Ovary (tissue), 3 donors: ENCODE measurements around the gene FOXL2.

ENCODE experiments used
- CTCF ChIP-seq, 3 donors: fragments of 450-650 bp in 2 of 3; fragments of 200-600 bp in 1 of 3; IDR thresholded peaks; one replicate each; pipeline versions ENCODE4 v1.5.1 to v1.8.0; 2016 to 2022; ENCODE audit warnings: antibody characterized with exemption in 3 of 3, mild to moderate bottlenecking in 1 of 3
- EP300 ChIP-seq: sonication (generic); formaldehyde crosslinking; IDR thresholded peaks from one replicate; pipeline ENCODE4 v1.6.1; 2017; ENCODE audit warnings: antibody characterized with exemption
- donor health status: DM: no; HTN: no; CAD: no.

- TF ChIP-seq CTCF (IDR thresholded peaks at IDR 0.05) (no peak), EP300 (no peak)
Observed at GRCh38 chr3:138938877-138939560, 7.9 kb downstream of the FOXL2 start.
